ENCODE results near the gene FBXO3. TPM values are rescaled to one million over a fixed set of nuclear protein-coding genes. Genes with fewer than 3 reads are reported as not detected.
A peak's percentile ranks its signal among the peaks of the same experiment; 100 is the strongest.

FBXO3 gene
- total RNA-seq, 1 experiment from 2014 or later = 18.9 TPM

DNA sequence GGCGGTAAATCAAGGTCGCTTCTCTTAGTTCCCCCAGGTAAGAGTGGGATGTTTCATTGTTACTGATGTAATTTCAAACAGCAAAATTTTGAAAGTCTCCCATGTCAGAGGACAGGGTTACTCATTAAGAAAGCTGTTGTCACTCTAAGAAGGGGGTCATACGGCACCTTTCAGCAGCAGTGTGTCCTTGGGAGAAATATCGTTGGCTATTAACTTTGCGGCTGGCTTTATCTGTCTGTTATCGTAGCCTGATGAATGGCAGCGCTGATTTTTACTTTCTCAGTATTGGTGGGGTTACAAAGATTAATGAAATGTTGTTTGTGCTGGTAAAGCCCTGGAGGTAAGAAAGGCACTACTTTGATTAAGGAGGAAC lies 27.5 kb upstream of the FBXO3 start:
- Histone ChIP-seq H3K4me2 (ENCODE audit: insufficient read depth, insufficient read length, low read length) (peak overlapping the region; percentile 99), H4K5ac (ENCODE audit: insufficient read length, low read depth, low read length) (no peak overlapping the region), H3K4ac (ENCODE audit: low read depth, low read length) (no peak overlapping the region), H3K18ac (ENCODE audit: insufficient read length, low read depth, low read length) (no peak overlapping the region), H4K20me1 (ENCODE audit: control insufficient read depth, insufficient read depth, insufficient read length) (no peaks in the 10 kb centered on the region), H4K8ac (replicated peaks; ENCODE audit: insufficient read length, low read depth, low read length) (no peak overlapping the region), H2BK20ac (ENCODE audit: low read depth, low read length, poor library complexity, severe bottlenecking) (no peak overlapping the region), H3K27me3 (ENCODE audit: insufficient read depth, low read length) (peaks cover 2% of the 10 kb centered on the region; the same call in 1 of the 2 replicates), H3T11ph (ENCODE audit: low read length) (no peak overlapping the region), H2BK5ac (ENCODE audit: insufficient read length, low read length) (no peak overlapping the region), H3K27ac (ENCODE audit: insufficient read length, low read depth, low read length) (no peak overlapping the region), H3K23ac (ENCODE audit: insufficient read length, low read depth, low read length) (no peak overlapping the region), H2BK12ac (ENCODE audit: insufficient read length, low read depth, low read length) (no peak overlapping the region), H3K79me2 (ENCODE audit: insufficient read depth, low read length) (no peaks in the 10 kb centered on the region), H3K23me2 (ENCODE audit: insufficient read length, low read depth, low read length, poor library complexity, severe bottlenecking) (peaks cover 10% of the 10 kb centered on the region), H3K9me3 (ENCODE audit: control insufficient read depth, low read depth, low read length) (no peaks in the 10 kb centered on the region), H4K91ac (ENCODE audit: insufficient read length, low read depth, low read length) (no peak overlapping the region), H2BK120ac (ENCODE audit: low read depth, low read length, poor library complexity, severe bottlenecking) (no peak overlapping the region), H3K56ac (ENCODE audit: insufficient read length, low read depth, low read length) (no peak overlapping the region), H3K4me1 (ENCODE audit: insufficient read depth, low read length) (0 out of 2 replicates have a peak, but pooled peaks cover 3% of the 10 kb centered on the region), H3K79me1 (ENCODE audit: insufficient read depth, low read depth, low read length, poor library complexity, severe bottlenecking) (no peaks in the 10 kb centered on the region), H3K9ac (ENCODE audit: extremely low read depth, insufficient read length, low read length) (peak overlapping the region; percentile 65), H2BK15ac (ENCODE audit: low read depth, low read length) (no peak overlapping the region), H3K14ac (ENCODE audit: insufficient read depth, low read length) (no peak overlapping the region), H2AK5ac (ENCODE audit: insufficient read length, low read length) (no peak overlapping the region), H2AFZ (ENCODE audit: low read length) (peak overlapping the region; percentile 1)
- no peak overlapping the region for H3K27ac Mint-ChIP-seq
- H3K4me3 Mint-ChIP-seq = peak overlapping the region; percentile 69 to 84
- H3K36me3 Mint-ChIP-seq (ENCODE audit: insufficient read depth in 1 of 3, low read depth in 3 of 3) = no peaks in the 10 kb centered on the region
- H3K9me3 Mint-ChIP-seq = no peaks in the 10 kb centered on the region
- peaks cover 63% of the 10 kb centered on the region for H3K27me3 Mint-ChIP-seq (ENCODE audit: low read depth)
- H3K4me1 Mint-ChIP-seq = peaks cover 10 to 12% of the 10 kb centered on the region in 2 experiments
- DNase-seq = no peak
- TF ChIP-seq, protein P1, sequence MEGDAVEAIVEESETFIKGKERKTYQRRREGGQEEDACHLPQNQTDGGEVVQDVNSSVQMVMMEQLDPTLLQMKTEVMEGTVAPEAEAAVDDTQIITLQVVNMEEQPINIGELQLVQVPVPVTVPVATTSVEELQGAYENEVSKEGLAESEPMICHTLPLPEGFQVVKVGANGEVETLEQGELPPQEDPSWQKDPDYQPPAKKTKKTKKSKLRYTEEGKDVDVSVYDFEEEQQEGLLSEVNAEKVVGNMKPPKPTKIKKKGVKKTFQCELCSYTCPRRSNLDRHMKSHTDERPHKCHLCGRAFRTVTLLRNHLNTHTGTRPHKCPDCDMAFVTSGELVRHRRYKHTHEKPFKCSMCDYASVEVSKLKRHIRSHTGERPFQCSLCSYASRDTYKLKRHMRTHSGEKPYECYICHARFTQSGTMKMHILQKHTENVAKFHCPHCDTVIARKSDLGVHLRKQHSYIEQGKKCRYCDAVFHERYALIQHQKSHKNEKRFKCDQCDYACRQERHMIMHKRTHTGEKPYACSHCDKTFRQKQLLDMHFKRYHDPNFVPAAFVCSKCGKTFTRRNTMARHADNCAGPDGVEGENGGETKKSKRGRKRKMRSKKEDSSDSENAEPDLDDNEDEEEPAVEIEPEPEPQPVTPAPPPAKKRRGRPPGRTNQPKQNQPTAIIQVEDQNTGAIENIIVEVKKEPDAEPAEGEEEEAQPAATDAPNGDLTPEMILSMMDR (conservative IDR thresholded peaks at IDR 0.05) = no peak
- WGBS (ENCODE audit: extremely low coverage, insufficient read length, low lambda C conversion rate) = no CpG with 5 or more reads among the region's 7 CpGs

All from H9 (cell line).